NK-92 treated with Interleukin-12 subunit alpha and Interleukin-12 subunit beta, amount 100 ng/mL, for 24 hours (cell line): ENCODE data around the gene AADACL4.
"Not testable (repeated sequence)": the region's sequence is repeated elsewhere in the genome, so short reads cannot be mapped to it uniquely, and the experiment has no call there.

ENCODE experiments used
- DNase-seq: peaks from one replicate; lab custom pipeline; 2025; lab: John Stamatoyannopoulos, UW

Gene AADACL4

DNA sequence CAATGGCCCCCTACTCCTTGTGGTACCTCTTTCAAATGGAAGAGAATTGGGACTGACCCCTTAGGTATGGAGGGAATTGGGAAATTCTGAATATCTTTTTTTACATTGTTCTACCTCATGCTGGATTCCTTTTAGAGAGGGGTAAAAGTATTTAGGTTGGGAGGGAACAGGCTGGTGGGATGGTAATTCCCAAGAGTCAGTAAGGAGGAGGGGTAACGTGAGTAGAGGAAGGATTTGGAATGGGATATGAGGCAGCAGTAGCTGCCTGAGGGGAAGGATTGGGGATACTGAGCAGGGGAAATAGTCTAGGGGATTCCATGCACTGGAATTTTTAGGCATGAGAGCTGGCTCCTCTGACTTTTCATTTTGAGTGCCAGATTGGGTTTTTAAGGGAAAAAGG lies 68.2 kb downstream of the AADACL4 start:
- no peak for DNase-seq

DNA sequence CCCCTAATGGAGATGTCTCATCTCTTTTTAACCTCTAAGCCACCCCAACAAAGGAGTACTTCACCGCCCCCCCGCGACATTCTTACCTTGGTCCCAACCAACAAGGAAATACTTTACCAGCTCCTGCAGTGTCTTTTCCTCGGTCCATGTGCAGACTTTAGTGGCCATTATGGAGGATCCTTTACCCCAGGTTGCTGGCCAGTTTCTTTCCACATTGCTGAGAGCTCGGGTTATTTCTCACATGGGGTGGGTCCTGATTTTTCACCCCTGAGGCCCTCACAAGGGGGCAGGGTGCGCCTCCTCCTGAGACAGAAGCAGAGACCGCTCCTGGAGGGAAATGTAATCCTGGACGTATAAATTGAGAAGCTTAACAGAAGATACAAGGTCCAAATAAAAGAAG lies 69.0 kb downstream of the AADACL4 start:
- no peak for DNase-seq

DNA sequence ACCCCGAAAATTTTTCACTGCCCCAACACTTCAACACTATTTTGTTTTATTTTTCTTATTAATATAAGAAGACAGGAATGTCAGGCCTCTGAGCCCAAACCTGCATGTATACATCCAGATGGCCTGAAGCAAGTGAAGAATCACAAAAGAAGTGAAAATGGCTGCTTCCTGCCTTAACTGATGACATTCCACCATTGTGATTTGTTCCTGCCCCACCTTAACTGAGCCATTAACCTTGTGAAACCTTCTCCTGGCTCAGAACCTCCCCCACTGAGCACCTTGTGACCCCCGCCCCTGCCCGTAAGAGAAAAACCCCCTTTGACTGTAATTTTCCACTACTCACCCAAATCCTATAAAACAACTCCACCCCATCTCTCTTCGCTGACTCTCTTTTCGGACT lies 69.8 kb downstream of the AADACL4 start:
- not testable (repeated sequence) for DNase-seq

DNA sequence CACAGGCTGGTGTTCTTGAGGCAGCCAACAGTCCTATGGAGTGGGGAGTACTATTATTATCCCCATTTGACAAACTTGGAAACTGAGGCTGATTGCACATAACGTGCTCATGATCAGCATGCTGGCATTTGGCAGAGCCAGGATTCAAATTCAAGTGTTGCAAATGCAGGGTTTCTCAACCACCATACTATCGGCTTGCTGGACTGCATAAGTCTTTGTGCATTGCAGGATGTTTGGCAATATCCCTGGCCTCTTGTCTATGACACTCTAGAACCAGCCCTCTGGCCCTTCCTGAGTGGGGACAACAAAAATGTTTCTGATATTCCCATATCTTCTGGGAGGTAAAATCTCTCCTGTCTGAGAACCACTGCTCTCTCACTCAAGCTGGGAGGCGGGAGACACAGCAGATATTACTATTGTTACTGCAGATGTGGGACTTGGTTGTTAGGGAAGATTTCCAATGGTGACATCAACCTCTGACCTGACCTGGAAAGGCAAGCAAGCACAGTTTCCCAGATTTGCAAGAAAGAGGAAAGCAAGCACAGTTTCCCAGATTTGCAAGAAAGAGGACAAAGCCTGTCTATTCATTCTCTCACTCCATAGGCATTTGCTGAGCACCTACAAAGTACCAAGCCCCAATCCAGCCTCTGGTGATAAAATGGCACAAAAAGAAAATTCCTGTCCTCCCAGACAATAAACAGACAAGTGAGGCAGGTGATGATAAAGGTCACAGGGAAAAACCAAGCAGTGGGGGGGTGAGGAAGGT lies 71.0 kb downstream of the AADACL4 start:
- no peak for DNase-seq

DNA sequence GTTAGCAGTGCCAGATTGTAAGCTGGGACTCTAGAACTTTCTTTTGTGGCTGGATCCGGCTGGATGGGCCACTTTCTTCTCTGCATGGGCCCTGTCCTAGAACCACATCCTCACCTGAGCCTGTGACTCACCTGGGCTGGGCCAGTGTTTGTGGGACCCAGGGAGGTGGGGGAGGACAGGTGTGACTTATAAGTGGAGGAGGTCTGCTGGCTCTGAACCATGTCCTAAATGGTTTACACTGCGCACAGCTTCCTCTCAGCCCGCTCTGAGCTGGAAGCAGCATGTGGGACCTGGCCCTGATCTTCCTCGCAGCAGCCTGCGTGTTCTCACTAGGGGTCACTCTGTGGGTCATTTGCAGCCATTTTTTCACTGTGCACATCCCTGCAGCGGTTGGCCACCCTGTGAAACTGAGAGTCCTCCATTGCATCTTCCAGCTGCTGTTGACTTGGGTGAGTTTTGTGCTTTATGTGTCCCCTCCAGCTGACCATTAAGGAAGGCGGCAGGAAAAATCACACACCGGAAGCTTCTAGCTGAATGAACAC lies 72.1 kb downstream of the AADACL4 start, which contains the start of gene AADACL3:
TSS of gene AADACL3 (plus strand) at position 215 of the 542 bp plus-strand sequence. CDS start at position 282, 67 bp downstream.
- DNase-seq = no peak
